ENCODE results near the gene BPIFB4.

BPIFB4 gene

DNA sequence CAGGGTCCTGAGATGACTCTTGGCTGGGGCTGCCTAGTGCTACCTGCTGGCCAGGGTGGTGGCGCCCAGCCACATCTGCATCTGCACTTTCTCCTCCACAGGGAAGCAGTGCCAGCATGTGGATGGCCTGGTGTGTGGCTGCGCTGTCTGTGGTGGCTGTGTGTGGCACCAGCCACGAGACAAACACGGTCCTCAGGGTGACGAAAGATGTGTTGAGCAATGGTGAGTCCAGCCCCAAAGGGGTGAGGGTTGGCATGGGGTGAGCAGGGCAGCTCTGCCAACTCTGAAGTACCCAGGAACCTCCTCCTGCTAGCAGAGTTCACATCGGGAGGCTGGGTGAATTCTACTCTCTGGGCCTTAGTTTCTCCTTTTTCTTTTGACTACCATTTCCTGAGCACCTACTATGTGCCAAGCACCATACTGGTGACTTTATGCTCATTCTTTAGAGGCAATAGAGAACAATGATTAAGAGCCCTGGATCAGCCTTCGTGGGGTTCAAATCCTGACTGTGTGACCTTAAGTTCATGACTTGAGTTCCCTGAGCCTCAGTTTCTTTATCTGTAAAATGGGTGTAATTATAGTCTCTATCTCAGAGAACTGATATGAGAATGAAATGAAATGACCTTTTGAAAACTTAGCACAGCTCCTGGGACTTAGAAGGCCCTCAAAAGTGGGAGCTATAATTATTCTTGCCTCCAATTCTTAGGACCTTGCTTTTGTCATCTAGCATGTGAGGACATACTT, 2.1 kb downstream of the BPIFB4 start:
- TF ChIP-seq, protein P1, sequence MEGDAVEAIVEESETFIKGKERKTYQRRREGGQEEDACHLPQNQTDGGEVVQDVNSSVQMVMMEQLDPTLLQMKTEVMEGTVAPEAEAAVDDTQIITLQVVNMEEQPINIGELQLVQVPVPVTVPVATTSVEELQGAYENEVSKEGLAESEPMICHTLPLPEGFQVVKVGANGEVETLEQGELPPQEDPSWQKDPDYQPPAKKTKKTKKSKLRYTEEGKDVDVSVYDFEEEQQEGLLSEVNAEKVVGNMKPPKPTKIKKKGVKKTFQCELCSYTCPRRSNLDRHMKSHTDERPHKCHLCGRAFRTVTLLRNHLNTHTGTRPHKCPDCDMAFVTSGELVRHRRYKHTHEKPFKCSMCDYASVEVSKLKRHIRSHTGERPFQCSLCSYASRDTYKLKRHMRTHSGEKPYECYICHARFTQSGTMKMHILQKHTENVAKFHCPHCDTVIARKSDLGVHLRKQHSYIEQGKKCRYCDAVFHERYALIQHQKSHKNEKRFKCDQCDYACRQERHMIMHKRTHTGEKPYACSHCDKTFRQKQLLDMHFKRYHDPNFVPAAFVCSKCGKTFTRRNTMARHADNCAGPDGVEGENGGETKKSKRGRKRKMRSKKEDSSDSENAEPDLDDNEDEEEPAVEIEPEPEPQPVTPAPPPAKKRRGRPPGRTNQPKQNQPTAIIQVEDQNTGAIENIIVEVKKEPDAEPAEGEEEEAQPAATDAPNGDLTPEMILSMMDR (IDR thresholded peaks at IDR 0.05; ENCODE audit: borderline replicate concordance, control extremely low read depth, extremely low read depth, insufficient read depth, missing control alignments): no peak
- no peak for DNase-seq (ENCODE audit: low spot score)
- in situ Hi-C loops (cut with MboI; ENCODE audit: low sequenced_read_pairs, unreplicated experiment): no loop called here

DNA sequence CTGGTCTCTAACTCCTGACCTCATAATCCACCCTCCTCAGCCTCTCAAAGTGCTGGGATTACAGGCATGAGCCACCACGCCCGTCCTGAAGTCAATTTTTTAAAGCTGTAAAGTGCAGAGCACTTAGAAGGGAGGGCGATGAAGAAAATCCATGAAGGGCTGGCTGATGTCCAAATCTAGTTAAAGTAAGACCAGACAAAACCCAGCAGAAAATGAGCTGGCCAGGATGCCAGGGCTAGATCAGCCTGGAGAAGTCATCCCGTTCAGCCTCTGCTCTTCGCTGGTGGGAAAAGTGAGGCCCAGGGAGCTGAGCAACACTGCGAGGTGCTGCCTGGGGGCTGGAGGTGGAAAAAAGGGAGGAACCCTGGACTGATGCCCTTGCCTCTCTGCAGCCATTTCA, 3.1 kb downstream of the BPIFB4 start:
- TF ChIP-seq, protein P1 (IDR thresholded peaks at IDR 0.05; ENCODE audit: borderline replicate concordance, control extremely low read depth, extremely low read depth, insufficient read depth, missing control alignments): no peak
- in situ Hi-C loops (cut with MboI; ENCODE audit: low sequenced_read_pairs, unreplicated experiment): no loop called here
- DNase-seq (ENCODE audit: low spot score): no peak

DNA sequence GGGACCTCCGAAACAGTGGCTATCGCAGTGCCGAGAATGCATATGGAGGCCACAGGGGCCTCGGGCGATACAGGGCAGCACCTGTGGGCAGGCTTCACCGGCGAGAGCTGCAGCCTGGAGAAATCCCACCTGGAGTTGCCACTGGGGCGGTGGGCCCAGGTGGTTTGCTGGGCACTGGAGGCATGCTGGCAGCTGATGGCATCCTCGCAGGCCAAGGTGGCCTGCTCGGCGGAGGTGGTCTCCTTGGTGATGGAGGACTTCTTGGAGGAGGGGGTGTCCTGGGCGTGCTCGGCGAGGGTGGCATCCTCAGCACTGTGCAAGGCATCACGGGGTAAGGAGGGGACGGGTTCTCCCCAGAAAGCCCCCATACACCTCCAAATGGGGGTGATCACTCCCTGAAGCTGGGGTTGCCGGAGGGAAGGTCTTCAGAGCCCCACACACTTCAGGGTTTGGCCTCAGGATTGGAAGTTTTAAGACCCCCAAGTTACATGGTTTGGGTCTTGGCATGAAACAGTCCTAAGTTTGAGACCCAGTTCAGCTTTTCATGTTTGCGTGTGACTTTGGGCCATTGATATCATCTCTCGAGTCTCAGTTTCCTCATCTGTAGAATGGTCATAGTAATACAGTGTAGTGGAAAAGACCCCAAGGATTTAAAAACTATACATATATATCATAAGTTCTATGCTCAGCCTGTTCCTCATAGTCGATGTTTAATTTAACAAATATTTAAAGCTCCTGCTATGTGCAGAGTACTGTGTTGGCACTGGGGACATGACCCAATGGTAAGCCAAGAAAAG, 4.3 kb downstream of the BPIFB4 start:
- in situ Hi-C loops (cut with MboI; ENCODE audit: low sequenced_read_pairs, unreplicated experiment): no loop called here

DNA sequence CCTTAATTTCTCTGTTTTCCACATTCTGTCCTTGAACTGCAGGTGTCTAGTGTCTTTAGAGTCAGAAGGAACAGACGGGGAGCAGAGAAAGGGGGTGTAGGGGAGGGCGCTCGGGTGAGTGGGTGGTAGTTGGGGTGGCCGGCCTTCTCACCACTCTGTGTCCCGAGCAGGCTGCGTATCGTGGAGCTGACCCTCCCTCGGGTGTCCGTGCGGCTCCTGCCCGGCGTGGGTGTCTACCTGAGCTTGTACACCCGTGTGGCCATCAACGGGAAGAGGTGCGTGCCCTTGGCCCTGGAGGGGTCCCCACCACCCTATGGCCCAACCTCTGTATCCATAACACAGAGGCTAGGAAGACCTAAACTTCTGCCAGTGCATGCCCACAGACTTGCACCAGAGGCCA, 5.3 kb downstream of the BPIFB4 start:
- TF ChIP-seq, protein P1 (IDR thresholded peaks at IDR 0.05; ENCODE audit: borderline replicate concordance, control extremely low read depth, extremely low read depth, insufficient read depth, missing control alignments): no peak
- in situ Hi-C loops (cut with MboI; ENCODE audit: low sequenced_read_pairs, unreplicated experiment): no loop called here

More for the DNA sequence above, 4.3 kb downstream of the BPIFB4 start:
- TF ChIP-seq, protein P1 (IDR thresholded peaks at IDR 0.05; ENCODE audit: borderline replicate concordance, control extremely low read depth, extremely low read depth, insufficient read depth, missing control alignments): no peak
- DNase-seq (ENCODE audit: low spot score): no peak

DNA sequence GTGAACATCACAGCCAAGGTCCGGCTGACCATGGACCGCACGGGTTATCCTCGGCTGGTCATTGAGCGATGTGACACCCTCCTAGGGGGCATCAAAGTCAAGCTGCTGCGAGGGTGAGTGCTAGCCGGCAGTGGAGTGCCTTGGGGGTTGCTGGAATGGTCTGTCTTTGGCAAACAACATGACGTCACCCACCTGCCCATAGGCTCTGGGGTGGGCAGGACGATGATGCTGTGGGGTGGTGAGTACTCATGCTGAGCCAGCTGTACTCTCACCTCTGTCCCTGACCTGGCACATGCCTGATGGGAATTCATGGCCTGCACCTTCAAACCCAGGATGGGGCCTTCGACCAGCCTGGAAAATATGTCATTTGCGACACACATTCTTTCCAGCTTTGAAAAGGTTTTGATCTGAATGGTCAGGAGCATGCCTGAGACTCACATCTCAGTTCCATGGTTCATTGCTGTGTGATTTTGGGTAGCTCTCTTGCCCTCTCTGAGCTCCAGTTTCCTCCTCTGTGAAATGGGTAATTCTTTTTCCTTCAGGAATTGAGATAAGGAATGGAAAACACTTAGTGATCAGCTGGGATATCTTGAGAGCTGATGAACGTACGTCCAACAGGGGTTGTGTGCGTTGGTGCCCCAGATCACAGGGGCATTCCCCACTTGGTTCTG, 6.7 kb downstream of the BPIFB4 start:
- in situ Hi-C loops (cut with MboI; ENCODE audit: low sequenced_read_pairs, unreplicated experiment): no loop called here
- TF ChIP-seq, protein P1 (IDR thresholded peaks at IDR 0.05; ENCODE audit: borderline replicate concordance, control extremely low read depth, extremely low read depth, insufficient read depth, missing control alignments): no peak
- DNase-seq (ENCODE audit: low spot score): no peak

More for the DNA sequence above, 5.3 kb downstream of the BPIFB4 start:
- no peak for DNase-seq (ENCODE audit: low spot score)

DNA sequence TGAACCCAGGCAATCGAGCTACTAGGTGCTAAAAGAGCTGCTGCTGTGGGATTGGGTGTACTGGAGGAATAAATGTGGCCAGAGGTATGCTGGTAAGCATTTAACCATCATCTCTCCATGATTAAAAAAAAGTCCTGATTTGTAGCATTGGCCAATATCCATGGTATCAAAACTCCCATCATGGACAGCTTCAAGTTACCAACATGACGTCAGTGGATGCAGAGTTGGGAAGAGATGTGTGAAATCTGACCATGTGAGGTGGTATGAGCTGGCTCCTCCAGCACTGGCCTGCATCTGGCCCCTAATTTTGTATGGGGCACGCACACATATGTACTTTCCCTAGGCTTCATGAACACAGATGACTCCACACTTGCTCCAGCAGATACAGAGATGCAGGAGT, 11.7 kb downstream of the BPIFB4 start:
- TF ChIP-seq, protein P1 (IDR thresholded peaks at IDR 0.05; ENCODE audit: borderline replicate concordance, control extremely low read depth, extremely low read depth, insufficient read depth, missing control alignments): no peak
- no peak for DNase-seq (ENCODE audit: low spot score)
- in situ Hi-C loops (cut with MboI; ENCODE audit: low sequenced_read_pairs, unreplicated experiment): loop anchor here (10.0 kb wide), 1 partner anchor 186 kb away; no protein-coding TSS in a partner anchor
